CD4-positive, alpha-beta T cell treated with Interleukin-1 beta for 1 hour (primary cell): Measurements from ENCODE around the gene CRYGC.

Experiments used
- DNase-seq, 2 donors: peaks; one replicate each; pipeline ENCODE4 v3.0.0-alpha.2; 2020 to 2022

The CRYGC gene

GRCh38 chr2:208092093-208092832, 37.4 kb downstream of the CRYGC start:
- no peak for DNase-seq

- DNase-seq, result no peak
Measured at GRCh38 chr2:208090420-208090819, 39.2 kb downstream of the CRYGC start.

- no peak for DNase-seq
Measured at GRCh38 chr2:208086029-208086428, 43.6 kb downstream of the CRYGC start.

GRCh38 chr2:208083807-208084206, 45.8 kb downstream of the CRYGC start:
- no peak for DNase-seq
